HepG2 (cell line): ENCODE results near the gene BCL11B. TPM values are rescaled to one million over a fixed set of nuclear protein-coding genes. Genes with fewer than 3 reads are reported as not detected.

Experiments used
- HMG20B ChIP-seq: conservative IDR thresholded peaks from 2 replicates; pipeline ENCODE4 v1.6.1; 2016; ENCODE audit warnings: missing genetic modification reagents, missing compliant biosample characterization
- KMT2A ChIP-seq: sonication (generic); formaldehyde crosslinking; IDR thresholded peaks from 2 replicates; pipeline ENCODE4 v1.4.0; 2020; ENCODE audit warnings: missing genetic modification reagents
- KMT2B ChIP-seq: IDR thresholded peaks from 2 replicates; pipeline ENCODE4 v1.6.1; 2016; ENCODE audit warnings: missing genetic modification reagents, missing compliant biosample characterization
- RARA ChIP-seq: IDR thresholded peaks from 2 replicates; pipeline ENCODE4 v1.6.1; 2016; ENCODE audit warnings: missing genetic modification reagents, missing compliant biosample characterization
- XBP1 ChIP-seq: sonication (generic); formaldehyde crosslinking; IDR thresholded peaks from 2 replicates; pipeline ENCODE4 v1.5.0; 2020; ENCODE audit warnings: missing genetic modification reagents
- ZC3H4 ChIP-seq: sonication (generic); formaldehyde crosslinking; IDR thresholded peaks from 2 replicates; pipeline ENCODE4 v1.4.0; 2020; ENCODE audit warnings: missing genetic modification reagents, borderline replicate concordance
- ZNF34 ChIP-seq: sonication (generic); formaldehyde crosslinking; IDR thresholded peaks from 2 replicates; pipeline ENCODE4 v1.4.0; 2020; ENCODE audit warnings: mild to moderate bottlenecking, missing genetic modification reagents, borderline replicate concordance
- polyA plus RNA-seq, 8 experiments: library from polyadenylated mRNA; depleted of rRNA in 3 of 8; stranded (reverse) in 7 of 8; unstranded in 1 of 8; fragments of >200 nt; fragmentation: Illumina TruSeq in 4 of 8; extraction: Trizol in 4 of 8; gene quantifications; 2 replicates each; pipeline versions ENCODE4 v1.2.1 to v1.2.3, GENCODE V29; 2011 to 2016; ENCODE audit warnings: low read depth in 4 of 8, missing spikeins in 1 of 8, mixed read lengths in 1 of 8; ENCODE audit not compliant: insufficient read depth in 1 of 8
- total RNA-seq, 5 experiments: library from RNA; depleted of rRNA; stranded (reverse); fragments of >200 nt; fragmentation: Illumina TruSeq; extraction: Trizol; gene quantifications; 2 replicates each; pipeline ENCODE4 v1.2.3, GENCODE V29; 2016; ENCODE audit warnings: low read depth in 1 of 5
- TF ChIP-seq, protein P1 (sequence below): sonication (generic); formaldehyde crosslinking; IDR thresholded peaks from 2 replicates; pipeline ENCODE4 v1.4.0; 2020; ENCODE audit warnings: missing genetic modification reagents, borderline replicate concordance
- TF ChIP-seq, protein P2 (sequence below): sonication (generic); formaldehyde crosslinking; IDR thresholded peaks from 2 replicates; pipeline ENCODE4 v1.8.0; 2022; ENCODE audit warnings: missing genetic modification reagents, mild to moderate bottlenecking, borderline replicate concordance
- TF ChIP-seq, protein P3 (sequence below): sonication (generic); formaldehyde crosslinking; IDR thresholded peaks from 2 replicates; pipeline ENCODE4 v1.4.0; 2020; ENCODE audit warnings: missing genetic modification reagents, borderline replicate concordance
- TF ChIP-seq, protein P4 (sequence below): sonication (generic); formaldehyde crosslinking; IDR thresholded peaks from 2 replicates; pipeline ENCODE4 v1.4.0; 2020; ENCODE audit warnings: missing genetic modification reagents
- TF ChIP-seq, protein P5 (sequence below): sonication (generic); formaldehyde crosslinking; IDR thresholded peaks from 2 replicates; pipeline ENCODE4 v1.4.0; 2020; ENCODE audit warnings: missing genetic modification reagents, mild to moderate bottlenecking, borderline replicate concordance

The BCL11B gene
- total and polyA plus RNA-seq, 2 of the 13 experiments (the other 11 are each of a cell fraction or from before 2014, with no cell fraction given) = not detected

DNA sequence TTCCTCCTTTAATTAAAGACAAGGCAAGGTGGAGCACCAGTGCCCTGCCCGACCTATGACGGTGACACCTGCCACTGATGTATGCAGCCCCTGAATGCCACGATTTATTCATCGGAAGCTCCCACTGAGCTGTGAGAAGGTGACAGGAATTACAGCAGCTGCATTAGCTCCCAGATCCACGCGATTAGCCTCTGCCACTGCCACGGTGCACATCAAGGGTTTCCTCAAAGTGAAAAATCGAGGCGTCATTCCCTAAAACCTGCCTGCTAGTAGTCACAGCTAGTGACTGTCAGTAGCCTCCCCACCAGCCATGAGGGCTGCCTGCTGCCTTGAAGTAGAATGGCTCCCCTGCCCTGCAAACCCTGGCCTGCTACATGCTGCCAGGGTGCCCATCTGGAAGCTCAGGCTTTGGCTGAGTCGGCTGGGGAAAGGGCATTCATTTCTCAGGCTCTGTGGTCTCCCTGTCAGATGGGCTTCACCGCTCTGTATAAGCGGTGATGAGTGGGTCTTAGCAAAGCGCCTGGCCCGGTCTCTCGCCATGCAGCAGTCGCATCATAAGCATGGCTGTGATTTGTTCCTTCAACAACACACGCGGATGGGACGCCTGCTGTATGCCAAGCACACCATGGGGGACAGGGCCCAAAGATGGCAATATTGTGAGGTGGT, 8.2 kb upstream of the BCL11B start (continued):
- TF ChIP-seq, protein P1, sequence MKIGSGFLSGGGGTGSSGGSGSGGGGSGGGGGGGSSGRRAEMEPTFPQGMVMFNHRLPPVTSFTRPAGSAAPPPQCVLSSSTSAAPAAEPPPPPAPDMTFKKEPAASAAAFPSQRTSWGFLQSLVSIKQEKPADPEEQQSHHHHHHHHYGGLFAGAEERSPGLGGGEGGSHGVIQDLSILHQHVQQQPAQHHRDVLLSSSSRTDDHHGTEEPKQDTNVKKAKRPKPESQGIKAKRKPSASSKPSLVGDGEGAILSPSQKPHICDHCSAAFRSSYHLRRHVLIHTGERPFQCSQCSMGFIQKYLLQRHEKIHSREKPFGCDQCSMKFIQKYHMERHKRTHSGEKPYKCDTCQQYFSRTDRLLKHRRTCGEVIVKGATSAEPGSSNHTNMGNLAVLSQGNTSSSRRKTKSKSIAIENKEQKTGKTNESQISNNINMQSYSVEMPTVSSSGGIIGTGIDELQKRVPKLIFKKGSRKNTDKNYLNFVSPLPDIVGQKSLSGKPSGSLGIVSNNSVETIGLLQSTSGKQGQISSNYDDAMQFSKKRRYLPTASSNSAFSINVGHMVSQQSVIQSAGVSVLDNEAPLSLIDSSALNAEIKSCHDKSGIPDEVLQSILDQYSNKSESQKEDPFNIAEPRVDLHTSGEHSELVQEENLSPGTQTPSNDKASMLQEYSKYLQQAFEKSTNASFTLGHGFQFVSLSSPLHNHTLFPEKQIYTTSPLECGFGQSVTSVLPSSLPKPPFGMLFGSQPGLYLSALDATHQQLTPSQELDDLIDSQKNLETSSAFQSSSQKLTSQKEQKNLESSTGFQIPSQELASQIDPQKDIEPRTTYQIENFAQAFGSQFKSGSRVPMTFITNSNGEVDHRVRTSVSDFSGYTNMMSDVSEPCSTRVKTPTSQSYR (CRISPR knock-in tag) = no peak
- TF ChIP-seq RARA (CRISPR knock-in tag) = no peak
- TF ChIP-seq XBP1 (CRISPR knock-in tag) = no peak
- TF ChIP-seq, protein P2, sequence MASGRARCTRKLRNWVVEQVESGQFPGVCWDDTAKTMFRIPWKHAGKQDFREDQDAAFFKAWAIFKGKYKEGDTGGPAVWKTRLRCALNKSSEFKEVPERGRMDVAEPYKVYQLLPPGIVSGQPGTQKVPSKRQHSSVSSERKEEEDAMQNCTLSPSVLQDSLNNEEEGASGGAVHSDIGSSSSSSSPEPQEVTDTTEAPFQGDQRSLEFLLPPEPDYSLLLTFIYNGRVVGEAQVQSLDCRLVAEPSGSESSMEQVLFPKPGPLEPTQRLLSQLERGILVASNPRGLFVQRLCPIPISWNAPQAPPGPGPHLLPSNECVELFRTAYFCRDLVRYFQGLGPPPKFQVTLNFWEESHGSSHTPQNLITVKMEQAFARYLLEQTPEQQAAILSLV (CRISPR knock-in tag) = no peak
- TF ChIP-seq ZC3H4 = no peak
- TF ChIP-seq, protein P3, sequence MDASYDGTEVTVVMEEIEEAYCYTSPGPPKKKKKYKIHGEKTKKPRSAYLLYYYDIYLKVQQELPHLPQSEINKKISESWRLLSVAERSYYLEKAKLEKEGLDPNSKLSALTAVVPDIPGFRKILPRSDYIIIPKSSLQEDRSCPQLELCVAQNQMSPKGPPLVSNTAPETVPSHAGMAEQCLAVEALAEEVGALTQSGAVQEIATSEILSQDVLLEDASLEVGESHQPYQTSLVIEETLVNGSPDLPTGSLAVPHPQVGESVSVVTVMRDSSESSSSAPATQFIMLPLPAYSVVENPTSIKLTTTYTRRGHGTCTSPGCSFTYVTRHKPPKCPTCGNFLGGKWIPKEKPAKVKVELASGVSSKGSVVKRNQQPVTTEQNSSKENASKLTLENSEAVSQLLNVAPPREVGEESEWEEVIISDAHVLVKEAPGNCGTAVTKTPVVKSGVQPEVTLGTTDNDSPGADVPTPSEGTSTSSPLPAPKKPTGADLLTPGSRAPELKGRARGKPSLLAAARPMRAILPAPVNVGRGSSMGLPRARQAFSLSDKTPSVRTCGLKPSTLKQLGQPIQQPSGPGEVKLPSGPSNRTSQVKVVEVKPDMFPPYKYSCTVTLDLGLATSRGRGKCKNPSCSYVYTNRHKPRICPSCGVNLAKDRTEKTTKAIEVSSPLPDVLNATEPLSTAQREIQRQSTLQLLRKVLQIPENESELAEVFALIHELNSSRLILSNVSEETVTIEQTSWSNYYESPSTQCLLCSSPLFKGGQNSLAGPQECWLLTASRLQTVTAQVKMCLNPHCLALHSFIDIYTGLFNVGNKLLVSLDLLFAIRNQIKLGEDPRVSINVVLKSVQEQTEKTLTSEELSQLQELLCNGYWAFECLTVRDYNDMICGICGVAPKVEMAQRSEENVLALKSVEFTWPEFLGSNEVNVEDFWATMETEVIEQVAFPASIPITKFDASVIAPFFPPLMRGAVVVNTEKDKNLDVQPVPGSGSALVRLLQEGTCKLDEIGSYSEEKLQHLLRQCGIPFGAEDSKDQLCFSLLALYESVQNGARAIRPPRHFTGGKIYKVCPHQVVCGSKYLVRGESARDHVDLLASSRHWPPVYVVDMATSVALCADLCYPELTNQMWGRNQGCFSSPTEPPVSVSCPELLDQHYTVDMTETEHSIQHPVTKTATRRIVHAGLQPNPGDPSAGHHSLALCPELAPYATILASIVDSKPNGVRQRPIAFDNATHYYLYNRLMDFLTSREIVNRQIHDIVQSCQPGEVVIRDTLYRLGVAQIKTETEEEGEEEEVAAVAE (CRISPR knock-in tag) = no peak
- TF ChIP-seq ZNF34 (CRISPR knock-in tag) = no peak
- TF ChIP-seq KMT2B (CRISPR knock-in tag) = no peak
- no peak for TF ChIP-seq KMT2A (CRISPR knock-in tag)
- TF ChIP-seq, protein P4, sequence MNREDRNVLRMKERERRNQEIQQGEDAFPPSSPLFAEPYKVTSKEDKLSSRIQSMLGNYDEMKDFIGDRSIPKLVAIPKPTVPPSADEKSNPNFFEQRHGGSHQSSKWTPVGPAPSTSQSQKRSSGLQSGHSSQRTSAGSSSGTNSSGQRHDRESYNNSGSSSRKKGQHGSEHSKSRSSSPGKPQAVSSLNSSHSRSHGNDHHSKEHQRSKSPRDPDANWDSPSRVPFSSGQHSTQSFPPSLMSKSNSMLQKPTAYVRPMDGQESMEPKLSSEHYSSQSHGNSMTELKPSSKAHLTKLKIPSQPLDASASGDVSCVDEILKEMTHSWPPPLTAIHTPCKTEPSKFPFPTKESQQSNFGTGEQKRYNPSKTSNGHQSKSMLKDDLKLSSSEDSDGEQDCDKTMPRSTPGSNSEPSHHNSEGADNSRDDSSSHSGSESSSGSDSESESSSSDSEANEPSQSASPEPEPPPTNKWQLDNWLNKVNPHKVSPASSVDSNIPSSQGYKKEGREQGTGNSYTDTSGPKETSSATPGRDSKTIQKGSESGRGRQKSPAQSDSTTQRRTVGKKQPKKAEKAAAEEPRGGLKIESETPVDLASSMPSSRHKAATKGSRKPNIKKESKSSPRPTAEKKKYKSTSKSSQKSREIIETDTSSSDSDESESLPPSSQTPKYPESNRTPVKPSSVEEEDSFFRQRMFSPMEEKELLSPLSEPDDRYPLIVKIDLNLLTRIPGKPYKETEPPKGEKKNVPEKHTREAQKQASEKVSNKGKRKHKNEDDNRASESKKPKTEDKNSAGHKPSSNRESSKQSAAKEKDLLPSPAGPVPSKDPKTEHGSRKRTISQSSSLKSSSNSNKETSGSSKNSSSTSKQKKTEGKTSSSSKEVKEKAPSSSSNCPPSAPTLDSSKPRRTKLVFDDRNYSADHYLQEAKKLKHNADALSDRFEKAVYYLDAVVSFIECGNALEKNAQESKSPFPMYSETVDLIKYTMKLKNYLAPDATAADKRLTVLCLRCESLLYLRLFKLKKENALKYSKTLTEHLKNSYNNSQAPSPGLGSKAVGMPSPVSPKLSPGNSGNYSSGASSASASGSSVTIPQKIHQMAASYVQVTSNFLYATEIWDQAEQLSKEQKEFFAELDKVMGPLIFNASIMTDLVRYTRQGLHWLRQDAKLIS (CRISPR knock-in tag) = no peak
- no peak for TF ChIP-seq HMG20B (CRISPR knock-in tag)
- TF ChIP-seq, protein P5, sequence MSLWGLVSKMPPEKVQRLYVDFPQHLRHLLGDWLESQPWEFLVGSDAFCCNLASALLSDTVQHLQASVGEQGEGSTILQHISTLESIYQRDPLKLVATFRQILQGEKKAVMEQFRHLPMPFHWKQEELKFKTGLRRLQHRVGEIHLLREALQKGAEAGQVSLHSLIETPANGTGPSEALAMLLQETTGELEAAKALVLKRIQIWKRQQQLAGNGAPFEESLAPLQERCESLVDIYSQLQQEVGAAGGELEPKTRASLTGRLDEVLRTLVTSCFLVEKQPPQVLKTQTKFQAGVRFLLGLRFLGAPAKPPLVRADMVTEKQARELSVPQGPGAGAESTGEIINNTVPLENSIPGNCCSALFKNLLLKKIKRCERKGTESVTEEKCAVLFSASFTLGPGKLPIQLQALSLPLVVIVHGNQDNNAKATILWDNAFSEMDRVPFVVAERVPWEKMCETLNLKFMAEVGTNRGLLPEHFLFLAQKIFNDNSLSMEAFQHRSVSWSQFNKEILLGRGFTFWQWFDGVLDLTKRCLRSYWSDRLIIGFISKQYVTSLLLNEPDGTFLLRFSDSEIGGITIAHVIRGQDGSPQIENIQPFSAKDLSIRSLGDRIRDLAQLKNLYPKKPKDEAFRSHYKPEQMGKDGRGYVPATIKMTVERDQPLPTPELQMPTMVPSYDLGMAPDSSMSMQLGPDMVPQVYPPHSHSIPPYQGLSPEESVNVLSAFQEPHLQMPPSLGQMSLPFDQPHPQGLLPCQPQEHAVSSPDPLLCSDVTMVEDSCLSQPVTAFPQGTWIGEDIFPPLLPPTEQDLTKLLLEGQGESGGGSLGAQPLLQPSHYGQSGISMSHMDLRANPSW (CRISPR knock-in tag) = no peak
